GM23248 (cell line): ENCODE data around the gene NCBP3. TPM values are rescaled to one million over a fixed set of nuclear protein-coding genes. Genes with fewer than 3 reads are reported as not detected.

Experiments
- DNase-seq: peaks from one replicate; pipeline ENCODE4 v3.0.0-alpha.2; 2015
- H2AFZ ChIP-seq: fragments of 200-600 bp; sonication (generic); 2 replicates; pipeline ENCODE4 v1.6.1; 2016; ENCODE audit warnings: antibody characterized with exemption
- H3F3A ChIP-seq: fragments of 200-600 bp; sonication (generic); 2 replicates; pipeline ENCODE4 v1.6.1; 2016; ENCODE audit warnings: mild to moderate bottlenecking, antibody characterized with exemption, mixed run types; ENCODE audit not compliant: insufficient read depth
- H3K27ac ChIP-seq: fragments of 200-600 bp; sonication (generic); 2 replicates; pipeline ENCODE4 v1.5.1; 2016; ENCODE audit warnings: mild to moderate bottlenecking
- H3K27me3 ChIP-seq: fragments of 200-600 bp; sonication (generic); replicated peaks from 2 replicates; pipeline ENCODE4 v1.6.1; 2016; ENCODE audit warnings: mild to moderate bottlenecking; ENCODE audit not compliant: insufficient read depth
- H3K36me3 ChIP-seq: fragments of 200-600 bp; sonication (generic); 2 replicates; pipeline ENCODE4 v1.6.1; 2016; ENCODE audit warnings: low read depth, mild to moderate bottlenecking
- H3K4me1 ChIP-seq: fragments of 200-600 bp; sonication (generic); 2 replicates; pipeline ENCODE4 v1.6.1; 2016; ENCODE audit warnings: mild to moderate bottlenecking; ENCODE audit not compliant: insufficient read depth
- H3K4me2 ChIP-seq: fragments of 200-600 bp; sonication (generic); one replicate; pipeline ENCODE4 v1.6.1; 2016; ENCODE audit warnings: mild to moderate bottlenecking; ENCODE audit not compliant: unreplicated experiment
- H3K4me3 ChIP-seq: fragments of 200-600 bp; sonication (generic); 2 replicates; pipeline ENCODE4 v1.5.1; 2016; ENCODE audit warnings: mild to moderate bottlenecking
- H3K79me2 ChIP-seq: fragments of 200-600 bp; sonication (generic); 2 replicates; pipeline ENCODE4 v1.6.1; 2016; ENCODE audit warnings: mild to moderate bottlenecking; ENCODE audit not compliant: insufficient read depth
- H3K9ac ChIP-seq: fragments of 200-600 bp; sonication (generic); 2 replicates; pipeline ENCODE4 v1.6.1; 2016; ENCODE audit warnings: mild to moderate bottlenecking
- H3K9me2 ChIP-seq: fragments of 200-600 bp; sonication (generic); 2 replicates; pipeline ENCODE4 v1.6.1; 2016; ENCODE audit warnings: mixed run types, mild to moderate bottlenecking, moderate library complexity; ENCODE audit not compliant: insufficient read depth
- H3K9me3 ChIP-seq: fragments of 200-600 bp; sonication (generic); one replicate; pipeline ENCODE4 v1.6.1; 2017; ENCODE audit warnings: low read depth
- H4K20me1 ChIP-seq: fragments of 200-600 bp; sonication (generic); 2 replicates; pipeline ENCODE4 v1.6.0; 2016; ENCODE audit not compliant: insufficient read depth
- EZH2 ChIP-seq: fragments of 200-600 bp; sonication (generic); IDR thresholded peaks from 2 replicates; pipeline ENCODE4 v1.6.1; 2018; ENCODE audit warnings: antibody characterized with exemption, mild to moderate bottlenecking; ENCODE audit not compliant: insufficient read depth, poor library complexity, severe bottlenecking
- EZH2phosphoT487 ChIP-seq: fragments of 200-600 bp; sonication (generic); IDR thresholded peaks from 2 replicates; pipeline ENCODE4 v1.6.1; 2018; ENCODE audit warnings: antibody characterized with exemption, moderate library complexity, mild to moderate bottlenecking, low read depth; ENCODE audit not compliant: insufficient read depth
- WGBS, 2 experiments: methylation state at CpG; one replicate each; pipeline ENCODE4 v1.1.6; 2015 to 2017; ENCODE audit warnings: low lambda C conversion rate in 2 of 2, low coverage in 1 of 2; ENCODE audit errors: missing lambda C conversion rate in 2 of 2; 5-methylcytosine and 5-hydroxymethylcytosine counted together
- in situ Hi-C: fragments of 300-500 bp; cut with MboI; formaldehyde crosslinking; loops from 2 replicates; pipeline ENCODE4 v1.15.0; 2020
- polyA plus RNA-seq: library from polyadenylated mRNA; unstranded; fragments of >200 nt; fragmentation: Nextera tagmentation; extraction: Ambion mirVana; gene quantifications from 2 replicates; pipeline ENCODE4 v1.2.1, GENCODE V29; 2016
- total RNA-seq: library from RNA; depleted of rRNA; stranded (reverse); fragments of >200 nt; shearing (Covaris generic); gene quantifications from 2 replicates; pipeline ENCODE4 v1.2.3, GENCODE V29; 2014

NCBP3 gene
- total and polyA plus RNA-seq, 2 experiments from 2014 or later, result 16.6 to 20.1 TPM

DNA sequence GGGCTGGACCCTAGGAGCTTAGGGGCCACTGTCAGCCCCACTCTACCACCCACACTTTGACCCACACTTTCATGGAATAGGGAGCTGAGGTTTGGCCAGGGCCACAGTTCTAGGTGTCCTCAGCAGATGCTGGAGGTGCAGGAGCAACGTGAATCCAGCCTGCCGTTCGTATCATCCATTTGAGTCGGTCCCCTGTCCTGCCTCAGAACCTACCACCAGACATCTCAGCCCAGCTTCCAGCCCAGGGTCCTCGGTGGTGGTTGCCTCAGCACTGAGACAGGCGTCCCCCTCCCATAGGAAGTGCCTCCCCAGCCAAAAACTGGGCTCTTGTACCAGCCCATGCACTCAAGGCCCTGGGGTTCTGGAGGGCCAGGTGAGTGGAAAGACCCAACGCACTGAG, 44.7 kb downstream of the NCBP3 start:
- no peaks in the 10 kb centered on the region for H4K20me1 ChIP-seq
- H3K4me1 ChIP-seq, result peaks cover 26% of the 10 kb centered on the region
- H3K27ac ChIP-seq, result no peak overlapping the region
- no peaks in the 10 kb centered on the region for H3K79me2 ChIP-seq
- 90% methylated on average over 7 of the region's 7 CpGs for whole genome bisulfite sequencing, 2 experiments
- in situ Hi-C loops, result no loop called here
- TF ChIP-seq EZH2phosphoT487 (no peak), EZH2 (no peak)
- H2AFZ ChIP-seq, result no peak overlapping the region
- no peaks in the 10 kb centered on the region for H3K27me3 ChIP-seq
- no peaks in the 10 kb centered on the region for H3K36me3 ChIP-seq
- no peaks in the 10 kb centered on the region for H3K9me2 ChIP-seq
- no peak overlapping the region for H3K9ac ChIP-seq
- no peak overlapping the region for H3K4me2 ChIP-seq
- DNase-seq, result no peak
- H3F3A ChIP-seq, result peaks cover 27% of the 10 kb centered on the region
- H3K9me3 ChIP-seq, result no peaks in the 10 kb centered on the region
- no peak overlapping the region for H3K4me3 ChIP-seq

- TF ChIP-seq EZH2phosphoT487 (no peak), EZH2 (no peak)
- Histone ChIP-seq H3K4me3 (no peak within 1 kb of the TSS), H3K79me2 (no peaks in the 10 kb centered on the region), H3K9me3 (no peaks in the 10 kb centered on the region), H3K9ac (no peak within 1 kb of the TSS), H3K27ac (peak within 1 kb of the TSS; percentile 78), H3K36me3 (no peaks in the 10 kb centered on the region), H3K4me2 (no peak within 1 kb of the TSS), H3K9me2 (no peaks in the 10 kb centered on the region), H3K27me3 (no peaks in the 10 kb centered on the region), H2AFZ (no peak within 1 kb of the TSS), H4K20me1 (no peaks in the 10 kb centered on the region), H3K4me1 (peaks cover 26% of the 10 kb centered on the region), H3F3A (peaks cover 27% of the 10 kb centered on the region)
- DNase-seq, result no peak
- in situ Hi-C loops, result no loop called here
- 87 to 88% methylated on average over 17 of the region's 17 CpGs for WGBS, 2 experiments
Observed at GRCh38 chr17:3800362-3801271, 45.4 kb downstream of the NCBP3 start, which contains the start of gene ITGAE. TSS of gene ITGAE (minus strand) at chr17:3801188. CDS start at chr17:3801144, 44 bp downstream.

- Histone ChIP-seq H3K9ac (no peak overlapping the region), H3F3A (peaks cover 27% of the 10 kb centered on the region), H3K4me2 (no peak overlapping the region), H3K27me3 (no peaks in the 10 kb centered on the region), H3K27ac (no peak overlapping the region), H3K79me2 (no peaks in the 10 kb centered on the region), H3K36me3 (no peaks in the 10 kb centered on the region), H3K9me2 (no peaks in the 10 kb centered on the region), H4K20me1 (no peaks in the 10 kb centered on the region), H3K9me3 (no peaks in the 10 kb centered on the region), H3K4me3 (no peak overlapping the region), H2AFZ (no peak overlapping the region), H3K4me1 (peaks cover 29% of the 10 kb centered on the region)
- 75 to 78% methylated on average over 12 of the region's 12 CpGs for WGBS, 2 experiments
- TF ChIP-seq EZH2phosphoT487 (no peak), EZH2 (no peak)
- in situ Hi-C loops, result no loop called here
- DNase-seq, result no peak
Observed at GRCh38 chr17:3799181-3799945, 46.7 kb downstream of the NCBP3 start.

- peaks cover 21% of the 10 kb centered on the region for H3F3A ChIP-seq
- H3K79me2 ChIP-seq, result no peaks in the 10 kb centered on the region
- no peaks in the 10 kb centered on the region for H4K20me1 ChIP-seq
- H3K4me3 ChIP-seq, result no peak overlapping the region
- in situ Hi-C loops, result no loop called here
- no peaks in the 10 kb centered on the region for H3K9me2 ChIP-seq
- H3K9me3 ChIP-seq, result no peaks in the 10 kb centered on the region
- H3K4me2 ChIP-seq, result no peak overlapping the region
- peaks cover 27% of the 10 kb centered on the region for H3K4me1 ChIP-seq
- H3K9ac ChIP-seq, result no peak overlapping the region
- peak; percentile 9 for DNase-seq
- no peak overlapping the region for H3K27ac ChIP-seq
- TF ChIP-seq EZH2phosphoT487 (no peak), EZH2 (no peak)
- no peaks in the 10 kb centered on the region for H3K36me3 ChIP-seq
- H2AFZ ChIP-seq, result no peak overlapping the region
- H3K27me3 ChIP-seq, result no peaks in the 10 kb centered on the region
- 81 to 84% methylated on average over 14 to 15 of the region's 15 CpGs for WGBS, 2 experiments
Observed at GRCh38 chr17:3798273-3799180, 47.5 kb downstream of the NCBP3 start.
